GM10847 (cell line): Measurements from ENCODE around the gene MDM1.

Source experiments
- POLR2A ChIP-seq: IDR thresholded peaks from 2 replicates; pipeline ENCODE4 v1.6.1; 2011; ENCODE audit not compliant: insufficient read length; ENCODE audit errors: extremely low read depth

Gene MDM1

GRCh38 chr12:68364328-68364727 is 32.2 kb upstream of the MDM1 start:
- TF ChIP-seq POLR2A, result no peak

GRCh38 chr12:68361953-68362352 is 29.8 kb upstream of the MDM1 start:
- no peak for TF ChIP-seq POLR2A

DNA sequence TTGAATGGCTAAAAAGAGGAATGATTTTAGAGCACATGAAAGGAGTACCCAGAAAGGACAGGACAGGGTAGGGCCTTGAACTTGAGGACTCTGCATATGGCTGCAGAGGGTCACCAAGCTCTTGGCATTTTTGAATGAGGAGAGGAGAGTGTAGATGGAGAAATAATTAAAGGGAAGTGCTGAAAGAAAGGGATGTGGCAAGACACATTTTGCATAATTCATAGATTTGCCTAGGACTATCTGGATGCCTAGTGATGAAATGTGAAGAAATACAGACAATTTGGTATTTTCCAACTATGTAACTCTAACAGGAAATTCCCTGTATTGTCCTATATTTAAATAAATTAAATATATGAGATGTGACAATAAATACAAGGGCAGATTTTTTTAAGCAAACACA is 27.5 kb upstream of the MDM1 start:
- TF ChIP-seq POLR2A, result no peak

GRCh38 chr12:68358532-68359485 is 26.6 kb upstream of the MDM1 start:
- no peak for TF ChIP-seq POLR2A

GRCh38 chr12:68356986-68357385 is 24.8 kb upstream of the MDM1 start:
- TF ChIP-seq POLR2A, result no peak

DNA sequence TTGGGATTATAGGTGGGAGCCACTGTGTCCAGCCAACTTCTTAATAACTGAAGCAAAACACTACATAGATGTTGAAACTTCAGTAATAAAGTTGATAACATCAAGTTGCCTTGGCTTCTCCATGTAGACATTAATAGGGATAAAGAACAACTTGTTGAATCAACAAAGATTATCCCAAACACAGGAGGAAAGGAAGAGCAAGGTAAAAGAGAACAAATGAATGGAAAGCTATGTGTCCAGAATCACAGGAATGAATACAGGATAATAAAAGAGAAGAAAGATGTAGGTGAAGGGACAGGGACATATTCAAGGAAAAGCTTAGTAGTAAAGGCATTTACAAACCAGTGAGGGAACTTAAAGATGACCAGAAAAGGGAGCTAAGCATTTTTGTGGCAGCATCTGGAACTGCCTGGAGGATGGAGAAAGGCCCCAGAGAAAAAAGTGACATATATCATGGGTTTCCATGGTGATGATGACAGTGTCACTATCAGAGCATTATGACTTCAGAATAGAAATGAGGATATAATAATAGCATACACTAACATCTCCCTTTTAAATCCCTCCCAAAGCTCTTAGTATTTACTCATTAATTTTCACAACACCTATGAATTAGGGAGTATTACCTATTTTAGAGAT is 24.0 kb upstream of the MDM1 start:
- no peak for TF ChIP-seq POLR2A

DNA sequence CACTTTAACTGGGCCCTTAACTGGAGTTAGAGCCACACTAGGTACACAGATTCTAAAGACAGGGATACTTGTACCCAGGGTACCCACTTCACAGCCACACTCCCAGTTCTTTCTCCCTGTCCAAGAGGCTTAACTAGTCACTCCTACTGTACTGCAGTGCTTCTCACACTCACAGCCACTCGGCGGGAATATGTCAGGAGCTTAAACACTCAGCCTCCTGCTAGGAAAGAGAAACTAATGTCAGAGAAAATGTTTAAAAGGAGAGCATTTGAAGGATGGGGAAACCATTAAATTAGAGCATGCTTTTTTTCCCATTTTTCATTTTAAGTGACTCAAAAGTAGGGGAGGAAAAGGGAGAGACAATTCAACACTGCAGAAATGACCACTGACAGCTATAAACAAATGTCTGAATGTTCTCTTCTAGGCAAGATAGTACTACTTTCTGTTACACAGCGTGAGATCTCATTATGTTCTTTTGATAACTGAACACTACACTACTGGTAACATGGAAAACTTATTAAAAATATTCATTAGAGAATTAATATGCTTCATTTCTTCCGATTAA is 22.9 kb upstream of the MDM1 start:
- no peak for TF ChIP-seq POLR2A

GRCh38 chr12:68352067-68352466 is 19.9 kb upstream of the MDM1 start:
- TF ChIP-seq POLR2A, result no peak

DNA sequence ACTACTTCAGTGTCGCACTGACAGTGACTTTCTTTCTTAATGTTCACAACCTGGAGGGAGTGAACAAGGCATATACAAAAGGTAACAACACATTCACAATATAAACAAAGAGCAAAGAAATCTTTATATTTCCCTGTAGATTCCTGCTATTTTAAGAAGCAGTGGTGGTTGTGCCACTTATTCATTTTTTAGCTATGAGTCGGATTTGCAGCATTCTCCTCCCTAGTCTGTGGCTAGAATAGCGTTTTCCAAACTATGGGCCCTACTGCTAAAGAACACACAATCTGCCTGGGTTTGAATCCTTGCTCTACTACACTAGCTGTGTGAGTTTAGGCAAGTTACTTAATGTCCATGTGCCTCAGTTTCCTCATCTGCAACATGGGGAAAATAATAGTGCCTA is 18.6 kb upstream of the MDM1 start:
- no peak for TF ChIP-seq POLR2A

- no peak for TF ChIP-seq POLR2A
These were observed 17.9 kb upstream of the MDM1 start for GRCh38 chr12:68349921-68350606.

- no peak for TF ChIP-seq POLR2A
These were observed 17.1 kb upstream of the MDM1 start for GRCh38 chr12:68349220-68349621.

DNA sequence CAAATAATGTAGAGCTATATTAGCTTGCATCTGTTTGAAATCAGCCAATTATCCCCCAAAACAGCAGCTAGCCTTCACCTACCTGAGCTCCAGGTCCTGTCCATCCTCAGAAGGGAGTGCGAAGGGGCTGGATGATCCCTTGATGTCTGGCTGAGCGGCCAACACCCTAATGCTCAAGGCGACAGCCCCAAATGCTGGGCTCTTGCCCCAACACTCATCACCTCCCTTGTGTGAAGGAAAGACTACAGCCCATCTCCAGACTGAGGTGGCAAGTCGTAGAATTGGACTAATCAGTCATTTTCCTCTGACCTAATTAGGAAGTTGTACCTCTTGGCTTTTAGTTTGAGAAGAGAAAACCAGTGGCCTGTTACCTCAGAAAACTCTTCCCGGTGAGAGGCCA is 16.3 kb upstream of the MDM1 start:
- no peak for TF ChIP-seq POLR2A

- TF ChIP-seq POLR2A, result no peak
These were observed 13.6 kb upstream of the MDM1 start for GRCh38 chr12:68345763-68346162.

- no peak for TF ChIP-seq POLR2A
These were observed 12.0 kb upstream of the MDM1 start for GRCh38 chr12:68344126-68344525.

DNA sequence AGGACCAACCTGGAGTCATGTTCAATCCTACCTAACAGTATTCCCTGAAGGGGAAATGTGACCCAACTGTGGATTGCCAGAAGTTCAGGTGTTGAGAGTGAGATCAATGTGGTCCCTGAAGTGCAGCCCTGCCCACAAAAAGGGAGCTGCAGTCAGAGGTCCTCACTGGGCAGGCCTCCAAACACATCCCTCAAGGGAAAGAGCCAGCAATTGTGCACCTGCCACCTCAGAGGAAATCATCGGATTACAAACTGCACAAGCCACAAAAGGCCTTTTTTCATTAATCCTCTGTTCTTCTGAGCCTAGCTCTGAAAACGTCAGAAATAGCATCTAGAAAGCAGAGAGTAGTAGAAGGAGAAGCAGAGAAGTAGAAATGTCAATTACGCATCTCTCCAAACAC is 10.8 kb upstream of the MDM1 start:
- TF ChIP-seq POLR2A, result no peak

DNA sequence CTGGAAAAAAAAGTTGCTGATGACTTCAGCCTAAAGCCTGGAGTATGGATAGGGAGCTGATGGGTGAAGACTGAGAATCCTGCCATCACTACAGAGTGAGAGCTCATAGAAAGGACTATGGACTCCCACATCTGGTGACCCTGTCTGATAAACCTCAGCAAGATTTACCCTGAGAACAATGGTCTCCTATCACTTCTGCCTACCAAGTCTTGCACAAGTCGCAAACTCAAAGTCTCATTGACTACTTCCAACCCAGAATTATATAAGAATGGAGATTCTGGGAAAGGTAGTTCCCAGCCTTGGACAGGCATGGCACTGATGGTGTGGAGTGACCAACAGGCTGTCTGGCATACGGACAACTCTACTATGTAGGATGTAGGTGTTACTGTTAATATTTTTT is 9.7 kb upstream of the MDM1 start:
- no peak for TF ChIP-seq POLR2A
